HCT116 (cell line): Measurements from ENCODE around the gene GCN1. TPM values are rescaled to one million over a fixed set of nuclear protein-coding genes. Genes with fewer than 3 reads are reported as not detected.
A peak's percentile ranks its signal among the peaks of the same experiment; 100 is the strongest.

Source experiments
- ATAC-seq: fragments of 200-7000 bp; cut with Tn5 transposase; 2 replicates; pipeline ENCODE4 v1.9.1; 2020; ENCODE audit warnings: mild to moderate bottlenecking, moderate library complexity
- BruUV-seq: library from RNA; stranded (reverse); fragments of 400-500 nt; replicated peaks from 2 replicates; lab custom pipeline; 2021; lab: Mats Ljungman, UMichigan
- CTCF ChIA-PET: fragments of 300-600 bp; sonication (Branson Sonifier 250); formaldehyde crosslinking; loops from one replicate; lab custom pipeline; 2021; ENCODE audit warnings: antibody characterized with exemption; lab: Charles Lee
- POLR2A ChIA-PET: fragments of 300-600, 350-600 bp; sonication (Branson Sonifier 250); formaldehyde crosslinking; loops from one replicate; lab custom pipeline; 2021; ENCODE audit warnings: antibody characterized with exemption; lab: Charles Lee
- RAD21 ChIA-PET, 2 experiments: fragments of 300-600 bp; sonication (Branson Sonifier 250); formaldehyde crosslinking; loops; one replicate each; lab custom pipeline; 2023; ENCODE audit warnings: low total read pairs in 2 of 2; ENCODE audit not compliant: uncharacterized antibody in 2 of 2, unreplicated experiment in 2 of 2, low non-redundant PET in 1 of 2; lab: Charles Lee
- DNase-seq: peaks from one replicate; pipeline ENCODE4 v3.0.0-alpha.2; 2010; ENCODE audit warnings: low read depth, low spot score
- H2AFZ ChIP-seq: fragments of 200-600 bp; shearing (Covaris generic), sonication (generic); 2 replicates; pipeline ENCODE4 v1.6.1; 2017; ENCODE audit warnings: low read depth, mixed run types, mixed read lengths, antibody characterized with exemption, low read length; ENCODE audit not compliant: poor library complexity, severe bottlenecking
- H3K27ac ChIP-seq: 2 replicates; pipeline ENCODE4 v1.5.1; 2012; ENCODE audit warnings: low read depth, low read length
- H3K27me3 ChIP-seq: fragments of 200-600 bp; sonication (generic); 2 replicates; pipeline ENCODE4 v1.6.1; 2016; ENCODE audit warnings: mixed run types, low read length, mixed read lengths; ENCODE audit not compliant: insufficient read depth
- H3K36me3 ChIP-seq, 2 experiments: fragments of 200-500 bp in 1 of 2; fragments of 200-600 bp in 1 of 2; sonication (Bioruptor generic) in 1 of 2; sonication (generic) in 1 of 2; 2 replicates each; pipeline versions ENCODE4 v1.5.1 to v1.6.1; 2014 to 2016; ENCODE audit warnings: low read length in 2 of 2, inconsistent platforms in 1 of 2, mixed read lengths in 1 of 2, mixed run types in 1 of 2; ENCODE audit not compliant: insufficient read depth in 2 of 2, control insufficient read depth in 1 of 2
- H3K4me1 ChIP-seq, 2 experiments: fragments of 200-600 bp in 1 of 2; sonication (generic) in 1 of 2; 2 replicates each; pipeline versions ENCODE4 v1.5.1 to v1.6.1; 2012 to 2017; ENCODE audit warnings: low read length in 2 of 2, inconsistent platforms in 1 of 2, mild to moderate bottlenecking in 1 of 2, mixed read lengths in 1 of 2, mixed run types in 1 of 2, moderate library complexity in 1 of 2; ENCODE audit not compliant: insufficient read depth in 2 of 2, control insufficient read depth in 1 of 2
- H3K4me2 ChIP-seq: fragments of 200-600 bp; sonication (generic); 2 replicates; pipeline ENCODE4 v1.6.1; 2017; ENCODE audit warnings: mixed run types, low read length, mixed read lengths
- H3K4me3 ChIP-seq, 2 experiments: fragments of 200-600 bp in 1 of 2; sonication (generic) in 1 of 2; replicated peaks in 1 of 2; 2 replicates each; pipeline ENCODE4 v1.5.1; 2011 to 2016; ENCODE audit warnings: low read length in 2 of 2, control low read depth in 1 of 2, low read depth in 1 of 2, mild to moderate bottlenecking in 1 of 2, mixed read lengths in 1 of 2, mixed run types in 1 of 2
- H3K79me2 ChIP-seq: fragments of 200-600 bp; sonication (generic); 2 replicates; pipeline ENCODE4 v1.6.1; 2017; ENCODE audit warnings: mild to moderate bottlenecking, mixed run types, low read length, moderate library complexity, mixed read lengths; ENCODE audit not compliant: insufficient read depth
- H3K9ac ChIP-seq: fragments of 200-600 bp; sonication (generic); 2 replicates; pipeline ENCODE4 v1.6.1; 2016; ENCODE audit warnings: low read length, mixed read lengths
- H3K9me2 ChIP-seq: fragments of 200-600 bp; sonication (generic), shearing (Covaris generic); 2 replicates; pipeline ENCODE4 v1.6.1; 2017; ENCODE audit warnings: mixed run types, mild to moderate bottlenecking, moderate library complexity; ENCODE audit not compliant: insufficient read depth
- H3K9me3 ChIP-seq, 2 experiments: fragments of 200-500 bp in 1 of 2; fragments of 200-600 bp in 1 of 2; sonication (Bioruptor generic) in 1 of 2; sonication (generic) in 1 of 2; 2 replicates each; pipeline ENCODE4 v1.6.1; 2014 to 2017; ENCODE audit warnings: low read length in 2 of 2, mixed read lengths in 2 of 2, inconsistent platforms in 1 of 2, low read depth in 1 of 2, mild to moderate bottlenecking in 1 of 2, mixed run types in 1 of 2, moderate library complexity in 1 of 2; ENCODE audit not compliant: control insufficient read depth in 1 of 2, insufficient read depth in 1 of 2
- H4K20me1 ChIP-seq: fragments of 200-600 bp; sonication (generic), shearing (Covaris generic); 2 replicates; pipeline ENCODE4 v1.6.1; 2017; ENCODE audit warnings: mixed run types, mild to moderate bottlenecking, moderate library complexity; ENCODE audit not compliant: insufficient read depth
- CBX3 ChIP-seq: IDR thresholded peaks from 2 replicates; pipeline ENCODE4 v1.6.1; 2012; ENCODE audit warnings: low read depth
- CEBPB ChIP-seq: IDR thresholded peaks from 2 replicates; pipeline ENCODE4 v1.6.1; 2012; ENCODE audit warnings: low read depth
- EGR1 ChIP-seq: IDR thresholded peaks from 2 replicates; pipeline ENCODE4 v1.6.1; 2012; ENCODE audit warnings: low read depth
- EZH2 ChIP-seq: fragments of 200-600 bp; sonication (generic); IDR thresholded peaks from 2 replicates; pipeline ENCODE4 v1.6.1; 2017; ENCODE audit warnings: antibody characterized with exemption, mixed run types
- EZH2phosphoT487 ChIP-seq: fragments of 200-600 bp; IDR thresholded peaks from 2 replicates; pipeline ENCODE4 v1.6.1; 2018; ENCODE audit warnings: antibody characterized with exemption, borderline replicate concordance
- FOSL1 ChIP-seq: IDR thresholded peaks from 2 replicates; pipeline ENCODE4 v1.6.1; 2012; ENCODE audit warnings: low read depth
- JUND ChIP-seq: IDR thresholded peaks from 2 replicates; pipeline ENCODE4 v1.6.1; 2012
- POLR2AphosphoS5 ChIP-seq: IDR thresholded peaks from 2 replicates; pipeline ENCODE4 v1.6.1; 2011; ENCODE audit warnings: mild to moderate bottlenecking, low read depth, low read length, moderate library complexity
- RAD21 ChIP-seq: IDR thresholded peaks from 2 replicates; pipeline ENCODE4 v1.6.1; 2012; ENCODE audit warnings: low read depth, mild to moderate bottlenecking
- SIN3A ChIP-seq: IDR thresholded peaks from 2 replicates; pipeline ENCODE4 v1.6.1; 2012; ENCODE audit warnings: low read depth
- SP1 ChIP-seq: IDR thresholded peaks from 2 replicates; pipeline ENCODE4 v1.6.1; 2012; ENCODE audit warnings: low read depth
- YY1 ChIP-seq: IDR thresholded peaks from 2 replicates; pipeline ENCODE4 v1.6.1; 2011; ENCODE audit warnings: low read length, low read depth, moderate library complexity, mild to moderate bottlenecking; ENCODE audit not compliant: insufficient replicate concordance; ENCODE audit errors: extremely low read depth
- intact Hi-C: fragments of 100-400 bp; cut with micrococcal nuclease; formaldehyde crosslinking; loops from 2 replicates; pipeline ENCODE4 v1.10.0; 2022
- total RNA-seq: library from RNA; stranded (reverse); gene quantifications from one replicate; pipeline ENCODE4 v1.2.1, GENCODE V29; 2021; ENCODE audit not compliant: unreplicated experiment
- TF ChIP-seq, protein P1 (sequence below): IDR thresholded peaks from 2 replicates; pipeline ENCODE4 v1.6.1; 2012; ENCODE audit warnings: low read depth
- TF ChIP-seq, protein P2 (sequence below): IDR thresholded peaks from 2 replicates; pipeline ENCODE4 v1.6.1; 2011; ENCODE audit warnings: mild to moderate bottlenecking, low read length, moderate library complexity; ENCODE audit not compliant: insufficient replicate concordance; ENCODE audit errors: extremely low read depth

The GCN1 gene
- total RNA-seq, 1 experiment from 2014 or later = 184 TPM

DNA sequence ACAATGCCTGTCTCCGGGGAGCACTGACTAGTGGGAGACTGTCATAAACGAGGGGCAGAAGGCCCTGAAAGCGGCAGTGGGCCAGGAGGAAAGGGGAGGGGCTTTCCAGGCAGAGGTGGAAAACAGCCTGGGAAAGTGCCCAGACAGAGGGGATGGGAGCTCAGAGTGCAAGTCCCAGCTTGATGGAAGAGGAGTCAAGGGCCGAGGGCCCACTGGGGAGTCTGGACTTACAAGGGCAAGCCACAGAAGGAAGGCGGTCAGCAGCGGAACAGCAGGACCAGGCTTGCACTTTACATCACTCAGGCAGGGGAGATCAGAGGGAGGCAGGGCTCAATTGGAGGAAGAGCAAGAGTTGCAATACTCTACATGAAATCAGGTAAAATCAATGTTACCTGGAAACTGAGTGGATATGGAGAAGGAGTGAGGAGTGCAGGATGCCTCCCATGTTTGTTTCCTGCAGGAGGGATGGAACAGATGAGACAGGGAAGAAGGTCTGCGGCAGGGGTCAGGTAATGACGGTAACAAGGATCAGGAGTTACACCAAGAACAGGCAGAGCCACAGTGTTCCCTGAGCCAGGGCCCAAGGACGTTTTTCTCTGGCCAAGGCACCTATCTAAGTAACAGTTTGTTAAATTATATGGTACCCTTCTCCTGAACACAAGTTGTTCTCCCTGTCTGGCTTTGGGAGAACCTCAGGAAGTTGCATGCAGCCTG is 47.2 kb upstream of the GCN1 start:
- intact Hi-C loops = no loop called here
- TF ChIP-seq SIN3A (no peak), EGR1 (no peak), CEBPB (no peak), JUND (no peak), CBX3 (no peak)
- ChIA-PET CTCF (no interaction called here), RAD21 (no interaction called here), POLR2A (interaction anchor here (0.9 to 2.8 kb wide), 4 partner anchors 10 to 50 kb away, joined by 3 to 15 read pairs (median 4); partner anchors contain the start of gene RNU4-2)
- Histone ChIP-seq H3K4me2 (no peak overlapping the region), H3K27me3 (no peaks in the 10 kb centered on the region), H3K4me3 (no peak overlapping the region), H3K9me2 (no peaks in the 10 kb centered on the region), H3K79me2 (peaks cover 99% of the 10 kb centered on the region), H3K9me3 (no peaks in the 10 kb centered on the region), H3K27ac (peak overlapping the region; percentile 18; the same call in 1 of the 2 replicates), H3K36me3 (peaks cover 0 to 2% of the 10 kb centered on the region in 2 experiments; a peak in 2 of 4 replicates), H3K9ac (no peak overlapping the region), H4K20me1 (no peaks in the 10 kb centered on the region; the same call in 1 of the 2 replicates), H2AFZ (no peak overlapping the region), H3K4me1 (peaks cover 38 to 82% of the 10 kb centered on the region in 2 experiments)
- ATAC-seq (no peak), DNase-seq (no peak)
- no TSS peak for BruUV-seq

DNA sequence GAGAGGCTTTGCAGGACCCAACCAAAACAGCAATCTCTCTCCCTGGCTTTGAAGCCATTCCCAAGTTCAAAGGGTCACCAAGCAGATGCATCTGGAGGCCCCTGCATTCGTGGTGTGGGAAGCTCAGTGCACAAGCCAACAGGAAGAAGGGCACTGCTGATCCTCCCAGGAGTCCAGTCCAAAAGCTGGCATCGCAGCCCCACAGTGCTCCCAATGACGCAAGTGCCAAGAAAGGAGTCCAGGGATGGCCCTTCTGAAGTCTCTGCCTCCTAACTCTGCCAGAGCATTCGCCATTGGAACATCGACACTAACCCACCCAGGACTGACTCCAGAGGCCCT is 45.9 kb upstream of the GCN1 start:
- Histone ChIP-seq H3K4me1 (peaks cover 48 to 86% of the 10 kb centered on the region in 2 experiments), H3K9ac (no peak overlapping the region), H2AFZ (no peak overlapping the region), H3K4me2 (peak overlapping the region; percentile 38), H3K9me3 (no peaks in the 10 kb centered on the region), H3K36me3 (peaks cover 0 to 2% of the 10 kb centered on the region in 2 experiments; a peak in 2 of 4 replicates), H3K27ac (no peak overlapping the region), H3K79me2 (peaks cover 99% of the 10 kb centered on the region), H3K27me3 (no peaks in the 10 kb centered on the region), H3K4me3 (no peak overlapping the region), H3K9me2 (no peaks in the 10 kb centered on the region), H4K20me1 (no peaks in the 10 kb centered on the region; the same call in 1 of the 2 replicates)
- intact Hi-C loops = no loop called here
- ATAC-seq = no peak
- ChIA-PET CTCF (interaction anchor here (1.1 to 3.5 kb wide), 3 partner anchors 8 to 25 kb away, joined by 3 to 13 read pairs (median 8); partner anchors contain the start of gene PXN), POLR2A (interaction anchor here (1.5 to 6.9 kb wide), 4 partner anchors 10 to 51 kb away, joined by 3 to 46 read pairs (median 12); partner anchors contain the start of genes RNU4-2 and RPLP0), RAD21 (no interaction called here)
- no TSS peak for BruUV-seq
- DNase-seq = no peak
- no peak for TF ChIP-seq POLR2AphosphoS5
- no peak for TF ChIP-seq YY1
- no peak for TF ChIP-seq SP1
- no peak for TF ChIP-seq FOSL1
- TF ChIP-seq, protein P1, sequence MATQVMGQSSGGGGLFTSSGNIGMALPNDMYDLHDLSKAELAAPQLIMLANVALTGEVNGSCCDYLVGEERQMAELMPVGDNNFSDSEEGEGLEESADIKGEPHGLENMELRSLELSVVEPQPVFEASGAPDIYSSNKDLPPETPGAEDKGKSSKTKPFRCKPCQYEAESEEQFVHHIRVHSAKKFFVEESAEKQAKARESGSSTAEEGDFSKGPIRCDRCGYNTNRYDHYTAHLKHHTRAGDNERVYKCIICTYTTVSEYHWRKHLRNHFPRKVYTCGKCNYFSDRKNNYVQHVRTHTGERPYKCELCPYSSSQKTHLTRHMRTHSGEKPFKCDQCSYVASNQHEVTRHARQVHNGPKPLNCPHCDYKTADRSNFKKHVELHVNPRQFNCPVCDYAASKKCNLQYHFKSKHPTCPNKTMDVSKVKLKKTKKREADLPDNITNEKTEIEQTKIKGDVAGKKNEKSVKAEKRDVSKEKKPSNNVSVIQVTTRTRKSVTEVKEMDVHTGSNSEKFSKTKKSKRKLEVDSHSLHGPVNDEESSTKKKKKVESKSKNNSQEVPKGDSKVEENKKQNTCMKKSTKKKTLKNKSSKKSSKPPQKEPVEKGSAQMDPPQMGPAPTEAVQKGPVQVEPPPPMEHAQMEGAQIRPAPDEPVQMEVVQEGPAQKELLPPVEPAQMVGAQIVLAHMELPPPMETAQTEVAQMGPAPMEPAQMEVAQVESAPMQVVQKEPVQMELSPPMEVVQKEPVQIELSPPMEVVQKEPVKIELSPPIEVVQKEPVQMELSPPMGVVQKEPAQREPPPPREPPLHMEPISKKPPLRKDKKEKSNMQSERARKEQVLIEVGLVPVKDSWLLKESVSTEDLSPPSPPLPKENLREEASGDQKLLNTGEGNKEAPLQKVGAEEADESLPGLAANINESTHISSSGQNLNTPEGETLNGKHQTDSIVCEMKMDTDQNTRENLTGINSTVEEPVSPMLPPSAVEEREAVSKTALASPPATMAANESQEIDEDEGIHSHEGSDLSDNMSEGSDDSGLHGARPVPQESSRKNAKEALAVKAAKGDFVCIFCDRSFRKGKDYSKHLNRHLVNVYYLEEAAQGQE = no peak
- no peak for TF ChIP-seq RAD21
- no peak for TF ChIP-seq EZH2
- no peak for TF ChIP-seq CEBPB
- TF ChIP-seq, protein P2, sequence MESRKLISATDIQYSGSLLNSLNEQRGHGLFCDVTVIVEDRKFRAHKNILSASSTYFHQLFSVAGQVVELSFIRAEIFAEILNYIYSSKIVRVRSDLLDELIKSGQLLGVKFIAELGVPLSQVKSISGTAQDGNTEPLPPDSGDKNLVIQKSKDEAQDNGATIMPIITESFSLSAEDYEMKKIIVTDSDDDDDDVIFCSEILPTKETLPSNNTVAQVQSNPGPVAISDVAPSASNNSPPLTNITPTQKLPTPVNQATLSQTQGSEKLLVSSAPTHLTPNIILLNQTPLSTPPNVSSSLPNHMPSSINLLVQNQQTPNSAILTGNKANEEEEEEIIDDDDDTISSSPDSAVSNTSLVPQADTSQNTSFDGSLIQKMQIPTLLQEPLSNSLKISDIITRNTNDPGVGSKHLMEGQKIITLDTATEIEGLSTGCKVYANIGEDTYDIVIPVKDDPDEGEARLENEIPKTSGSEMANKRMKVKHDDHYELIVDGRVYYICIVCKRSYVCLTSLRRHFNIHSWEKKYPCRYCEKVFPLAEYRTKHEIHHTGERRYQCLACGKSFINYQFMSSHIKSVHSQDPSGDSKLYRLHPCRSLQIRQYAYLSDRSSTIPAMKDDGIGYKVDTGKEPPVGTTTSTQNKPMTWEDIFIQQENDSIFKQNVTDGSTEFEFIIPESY = no peak
- no peak for TF ChIP-seq EZH2phosphoT487
- no peak for TF ChIP-seq SIN3A
